ENCODE data around the gene KRT80. TPM values are rescaled to one million over a fixed set of nuclear protein-coding genes. Genes with fewer than 3 reads are reported as not detected.

Gene KRT80
- total RNA-seq, 1 experiment from 2014 or later: 8.8 TPM

DNA sequence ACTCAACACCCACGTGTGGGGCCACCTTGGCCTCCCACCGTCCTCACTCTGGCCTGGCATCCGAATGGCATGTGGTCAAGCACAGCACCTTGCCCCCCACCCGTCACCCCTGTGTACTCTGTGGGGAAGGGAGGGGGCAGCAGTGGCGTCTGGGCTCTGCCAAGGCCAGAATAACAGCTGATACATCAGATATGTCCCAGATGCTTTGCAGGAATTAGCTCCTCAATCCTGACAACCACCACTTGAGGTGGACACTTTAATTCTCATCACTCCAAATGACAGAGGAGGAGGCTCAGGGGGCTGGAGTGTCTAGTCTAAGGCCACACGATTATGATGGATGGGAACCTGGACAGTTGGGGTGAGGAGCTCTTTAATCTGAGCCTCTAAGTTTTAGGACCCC lies 1.7 kb upstream of the KRT80 start:
- peaks cover 58 to 83% of the 10 kb centered on the region in 2 experiments for H3K4me1 ChIP-seq (ENCODE audit: control insufficient read depth in 1 of 2, insufficient read depth in 2 of 2, low read length in 2 of 2)

More for the DNA sequence above, 1.7 kb upstream of the KRT80 start:
- intact Hi-C loops (cut with micrococcal nuclease): no loop called here
- Histone ChIP-seq H3K27me3 (ENCODE audit: insufficient read depth, low read length) (no peaks in the 10 kb centered on the region; the same call in 1 of the 2 replicates), H3K36me3 (ENCODE audit: control insufficient read depth in 1 of 2, insufficient read depth in 2 of 2, low read length in 2 of 2) (no peaks in the 10 kb centered on the region), H3K79me2 (ENCODE audit: insufficient read depth, low read length) (no peaks in the 10 kb centered on the region), H3K9me3 (ENCODE audit: control insufficient read depth in 1 of 2, insufficient read depth in 1 of 2, low read depth in 1 of 2, low read length in 2 of 2) (no peaks in the 10 kb centered on the region), H3K9me2 (ENCODE audit: insufficient read depth) (no peaks in the 10 kb centered on the region), H3K9ac (ENCODE audit: low read length) (peak overlapping the region; percentile 68), H2AFZ (ENCODE audit: low read depth, low read length, poor library complexity, severe bottlenecking) (no peak overlapping the region), H3K4me2 (ENCODE audit: low read length) (peak overlapping the region; percentile 78; the same call in 1 of the 2 replicates), H4K20me1 (ENCODE audit: insufficient read depth) (no peaks in the 10 kb centered on the region), H3K27ac (ENCODE audit: low read depth, low read length) (no peak overlapping the region), H3K4me3 (replicated peaks in 1 of 2; ENCODE audit: low read depth in 1 of 2, low read length in 2 of 2) (no peak overlapping the region)
- ATAC-seq: no peak
- ChIA-PET CTCF (interaction anchor here (1.5 kb wide), 1 partner anchor 22 kb away, joined by 6 read pairs; no protein-coding TSS in a partner anchor), POLR2A (no interaction called here), RAD21 (ENCODE audit: low non-redundant PET in 1 of 2, low total read pairs in 2 of 2, uncharacterized antibody in 2 of 2, unreplicated experiment in 2 of 2) (interaction anchor here in 1 of 2 experiments (1.3 kb wide), 1 partner anchor 20 kb away, joined by 4 read pairs; no protein-coding TSS in a partner anchor)
- no TSS peak for BruUV-seq (replicated peaks)
- TF ChIP-seq EZH2 (IDR thresholded peaks at IDR 0.05) (no peak), FOSL1 (IDR thresholded peaks at IDR 0.05; ENCODE audit: low read depth) (no peak), POLR2AphosphoS5 (IDR thresholded peaks at IDR 0.05; ENCODE audit: low read depth, low read length) (no peak), TCF7L2 (IDR thresholded peaks at IDR 0.05; ENCODE audit: borderline replicate concordance, extremely low read depth, insufficient read depth, insufficient read length) (no peak), POLR2A (IDR thresholded peaks at IDR 0.05; ENCODE audit: borderline replicate concordance, extremely low read depth, insufficient read depth, insufficient read length) (no peak), RAD21 (IDR thresholded peaks at IDR 0.05; ENCODE audit: low read depth) (no peak), CBX3 (IDR thresholded peaks at IDR 0.05; ENCODE audit: low read depth) (no peak), CEBPB (IDR thresholded peaks at IDR 0.05; ENCODE audit: low read depth) (no peak), EGR1 (IDR thresholded peaks at IDR 0.05; ENCODE audit: low read depth) (no peak), ZFX (IDR thresholded peaks at IDR 0.05) (no peak), JUND (IDR thresholded peaks at IDR 0.05) (no peak)
- TF ChIP-seq, protein P1, sequence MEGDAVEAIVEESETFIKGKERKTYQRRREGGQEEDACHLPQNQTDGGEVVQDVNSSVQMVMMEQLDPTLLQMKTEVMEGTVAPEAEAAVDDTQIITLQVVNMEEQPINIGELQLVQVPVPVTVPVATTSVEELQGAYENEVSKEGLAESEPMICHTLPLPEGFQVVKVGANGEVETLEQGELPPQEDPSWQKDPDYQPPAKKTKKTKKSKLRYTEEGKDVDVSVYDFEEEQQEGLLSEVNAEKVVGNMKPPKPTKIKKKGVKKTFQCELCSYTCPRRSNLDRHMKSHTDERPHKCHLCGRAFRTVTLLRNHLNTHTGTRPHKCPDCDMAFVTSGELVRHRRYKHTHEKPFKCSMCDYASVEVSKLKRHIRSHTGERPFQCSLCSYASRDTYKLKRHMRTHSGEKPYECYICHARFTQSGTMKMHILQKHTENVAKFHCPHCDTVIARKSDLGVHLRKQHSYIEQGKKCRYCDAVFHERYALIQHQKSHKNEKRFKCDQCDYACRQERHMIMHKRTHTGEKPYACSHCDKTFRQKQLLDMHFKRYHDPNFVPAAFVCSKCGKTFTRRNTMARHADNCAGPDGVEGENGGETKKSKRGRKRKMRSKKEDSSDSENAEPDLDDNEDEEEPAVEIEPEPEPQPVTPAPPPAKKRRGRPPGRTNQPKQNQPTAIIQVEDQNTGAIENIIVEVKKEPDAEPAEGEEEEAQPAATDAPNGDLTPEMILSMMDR (IDR thresholded peaks at IDR 0.05 in 2 of 3, conservative IDR thresholded peaks at IDR 0.05 in 1 of 3; ENCODE audit: borderline replicate concordance in 1 of 3, insufficient read depth in 1 of 3, low read depth in 2 of 3, low read length in 2 of 3): no peak
- TF ChIP-seq, protein P2, sequence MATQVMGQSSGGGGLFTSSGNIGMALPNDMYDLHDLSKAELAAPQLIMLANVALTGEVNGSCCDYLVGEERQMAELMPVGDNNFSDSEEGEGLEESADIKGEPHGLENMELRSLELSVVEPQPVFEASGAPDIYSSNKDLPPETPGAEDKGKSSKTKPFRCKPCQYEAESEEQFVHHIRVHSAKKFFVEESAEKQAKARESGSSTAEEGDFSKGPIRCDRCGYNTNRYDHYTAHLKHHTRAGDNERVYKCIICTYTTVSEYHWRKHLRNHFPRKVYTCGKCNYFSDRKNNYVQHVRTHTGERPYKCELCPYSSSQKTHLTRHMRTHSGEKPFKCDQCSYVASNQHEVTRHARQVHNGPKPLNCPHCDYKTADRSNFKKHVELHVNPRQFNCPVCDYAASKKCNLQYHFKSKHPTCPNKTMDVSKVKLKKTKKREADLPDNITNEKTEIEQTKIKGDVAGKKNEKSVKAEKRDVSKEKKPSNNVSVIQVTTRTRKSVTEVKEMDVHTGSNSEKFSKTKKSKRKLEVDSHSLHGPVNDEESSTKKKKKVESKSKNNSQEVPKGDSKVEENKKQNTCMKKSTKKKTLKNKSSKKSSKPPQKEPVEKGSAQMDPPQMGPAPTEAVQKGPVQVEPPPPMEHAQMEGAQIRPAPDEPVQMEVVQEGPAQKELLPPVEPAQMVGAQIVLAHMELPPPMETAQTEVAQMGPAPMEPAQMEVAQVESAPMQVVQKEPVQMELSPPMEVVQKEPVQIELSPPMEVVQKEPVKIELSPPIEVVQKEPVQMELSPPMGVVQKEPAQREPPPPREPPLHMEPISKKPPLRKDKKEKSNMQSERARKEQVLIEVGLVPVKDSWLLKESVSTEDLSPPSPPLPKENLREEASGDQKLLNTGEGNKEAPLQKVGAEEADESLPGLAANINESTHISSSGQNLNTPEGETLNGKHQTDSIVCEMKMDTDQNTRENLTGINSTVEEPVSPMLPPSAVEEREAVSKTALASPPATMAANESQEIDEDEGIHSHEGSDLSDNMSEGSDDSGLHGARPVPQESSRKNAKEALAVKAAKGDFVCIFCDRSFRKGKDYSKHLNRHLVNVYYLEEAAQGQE (IDR thresholded peaks at IDR 0.05; ENCODE audit: low read depth): no peak
- TF ChIP-seq, protein P3, sequence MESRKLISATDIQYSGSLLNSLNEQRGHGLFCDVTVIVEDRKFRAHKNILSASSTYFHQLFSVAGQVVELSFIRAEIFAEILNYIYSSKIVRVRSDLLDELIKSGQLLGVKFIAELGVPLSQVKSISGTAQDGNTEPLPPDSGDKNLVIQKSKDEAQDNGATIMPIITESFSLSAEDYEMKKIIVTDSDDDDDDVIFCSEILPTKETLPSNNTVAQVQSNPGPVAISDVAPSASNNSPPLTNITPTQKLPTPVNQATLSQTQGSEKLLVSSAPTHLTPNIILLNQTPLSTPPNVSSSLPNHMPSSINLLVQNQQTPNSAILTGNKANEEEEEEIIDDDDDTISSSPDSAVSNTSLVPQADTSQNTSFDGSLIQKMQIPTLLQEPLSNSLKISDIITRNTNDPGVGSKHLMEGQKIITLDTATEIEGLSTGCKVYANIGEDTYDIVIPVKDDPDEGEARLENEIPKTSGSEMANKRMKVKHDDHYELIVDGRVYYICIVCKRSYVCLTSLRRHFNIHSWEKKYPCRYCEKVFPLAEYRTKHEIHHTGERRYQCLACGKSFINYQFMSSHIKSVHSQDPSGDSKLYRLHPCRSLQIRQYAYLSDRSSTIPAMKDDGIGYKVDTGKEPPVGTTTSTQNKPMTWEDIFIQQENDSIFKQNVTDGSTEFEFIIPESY (IDR thresholded peaks at IDR 0.05; ENCODE audit: extremely low read depth, insufficient replicate concordance, low read length): no peak
- TF ChIP-seq, protein P4, sequence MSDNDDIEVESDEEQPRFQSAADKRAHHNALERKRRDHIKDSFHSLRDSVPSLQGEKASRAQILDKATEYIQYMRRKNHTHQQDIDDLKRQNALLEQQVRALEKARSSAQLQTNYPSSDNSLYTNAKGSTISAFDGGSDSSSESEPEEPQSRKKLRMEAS (IDR thresholded peaks at IDR 0.05): no peak
- no peak for DNase-seq (ENCODE audit: low read depth, low spot score)
